ENCODE results near the gene STK32B. TPM values are rescaled to one million over a fixed set of nuclear protein-coding genes. Genes with fewer than 3 reads are reported as not detected.

Gene STK32B
- total RNA-seq, 2 donors from 2014 or later, result 0.09 to 7.3 TPM

GRCh38 chr4:5118091-5118786, 67.0 kb downstream of the STK32B start:
- Histone ChIP-seq H3K27me3 (replicated peaks; ENCODE audit: insufficient read depth) (no peaks in the 10 kb centered on the region), H3K36me3 (no peaks in the 10 kb centered on the region), H3K9me3 (no peaks in the 10 kb centered on the region), H3K4me3 (no peak overlapping the region), H3K27ac (no peak overlapping the region), H3K4me1 (replicated peaks) (no peaks in the 10 kb centered on the region)
- TF ChIP-seq CTCF (IDR thresholded peaks at IDR 0.05) (no peak), POLR2A (IDR thresholded peaks at IDR 0.05) (no peak), POLR2AphosphoS5 (IDR thresholded peaks at IDR 0.05) (no peak)
- 77% methylated on average over 6 of the region's 6 CpGs for WGBS
- DNase-seq (ENCODE audit: low spot score), result no peak
- intact Hi-C loops (cut with DNase I), result no loop called here

DNA sequence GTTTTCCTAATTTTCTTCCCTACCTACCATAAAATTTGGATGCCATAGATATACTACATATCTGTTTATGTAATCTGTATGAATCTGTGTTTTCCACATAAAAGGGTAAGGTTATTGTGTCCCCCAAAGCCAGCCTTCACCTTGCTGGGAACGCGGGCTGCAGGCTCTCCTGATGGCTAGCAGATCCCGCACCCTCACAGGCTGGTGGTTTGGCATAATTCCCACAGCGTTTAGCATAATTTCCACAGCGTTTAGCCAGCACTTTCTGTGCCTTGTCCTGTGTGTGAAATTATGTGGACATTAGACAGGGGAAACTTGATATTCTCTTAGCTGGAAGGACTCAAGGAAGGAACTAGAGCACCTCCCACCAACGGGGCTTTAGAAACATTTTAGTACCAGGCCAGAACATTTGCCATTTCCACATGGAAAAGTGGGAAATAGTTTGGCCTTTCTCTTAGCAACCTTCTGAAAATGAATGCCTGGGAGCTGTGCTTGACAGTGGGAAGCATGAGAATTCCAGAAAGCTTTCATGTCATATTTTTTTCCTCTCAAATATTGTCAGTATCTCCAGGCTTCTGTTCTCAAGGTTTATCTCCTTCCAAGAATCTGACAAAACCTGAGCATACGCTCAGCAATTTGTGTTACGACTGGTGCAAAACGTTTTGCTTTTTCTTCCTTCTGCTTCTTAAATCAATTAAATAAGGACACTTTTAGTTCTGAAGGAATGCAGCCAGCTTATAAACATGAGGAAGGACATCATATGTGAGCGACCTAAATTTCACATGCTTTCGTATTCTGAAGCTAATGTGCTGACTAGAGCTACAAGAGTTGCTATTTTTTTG, 67.9 kb downstream of the STK32B start:
- H3K4me3 ChIP-seq, result no peak overlapping the region
- DNase-seq (ENCODE audit: low spot score), result no peak
- no peaks in the 10 kb centered on the region for H3K4me1 ChIP-seq (replicated peaks)
- whole genome bisulfite sequencing, result 41% methylated on average over 11 of the region's 11 CpGs
- no peak overlapping the region for H3K27ac ChIP-seq
- H3K9me3 ChIP-seq, result no peaks in the 10 kb centered on the region
- H3K27me3 ChIP-seq (replicated peaks; ENCODE audit: insufficient read depth), result no peaks in the 10 kb centered on the region
- TF ChIP-seq POLR2AphosphoS5 (IDR thresholded peaks at IDR 0.05) (no peak), POLR2A (IDR thresholded peaks at IDR 0.05) (no peak), CTCF (IDR thresholded peaks at IDR 0.05) (no peak)
- H3K36me3 ChIP-seq, result no peaks in the 10 kb centered on the region
- intact Hi-C loops (cut with DNase I), result no loop called here

DNA sequence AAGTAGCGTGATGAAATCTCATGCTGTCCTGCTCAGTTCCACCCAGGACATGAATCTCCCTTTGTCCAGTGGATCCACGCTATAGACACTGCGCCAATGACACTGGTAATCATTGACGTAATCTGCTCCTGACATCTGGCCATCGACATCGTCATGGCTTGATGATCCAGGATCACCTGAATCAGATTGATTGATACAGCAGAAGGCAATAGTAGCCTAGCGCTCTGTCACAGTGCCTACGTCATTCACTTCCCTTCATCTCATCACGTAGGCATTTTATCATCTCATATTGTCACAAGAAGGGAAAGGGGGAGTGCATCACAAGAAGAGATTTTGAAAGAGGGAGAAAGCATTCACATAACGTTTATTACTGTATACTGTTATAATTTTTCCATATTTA, 68.8 kb downstream of the STK32B start:
- Histone ChIP-seq H3K4me1 (replicated peaks) (no peaks in the 10 kb centered on the region), H3K27ac (no peak overlapping the region), H3K36me3 (no peaks in the 10 kb centered on the region), H3K9me3 (no peaks in the 10 kb centered on the region), H3K4me3 (no peak overlapping the region), H3K27me3 (replicated peaks; ENCODE audit: insufficient read depth) (no peaks in the 10 kb centered on the region)
- intact Hi-C loops (cut with DNase I), result no loop called here
- 83% methylated on average over 10 of the region's 10 CpGs for WGBS
- no peak for TF ChIP-seq CTCF (IDR thresholded peaks at IDR 0.05)
- no peak for TF ChIP-seq POLR2A (IDR thresholded peaks at IDR 0.05)
- TF ChIP-seq POLR2AphosphoS5 (IDR thresholded peaks at IDR 0.05), result no peak
- no peak for DNase-seq (ENCODE audit: low spot score)

- intact Hi-C loops (cut with DNase I), result no loop called here
- H3K36me3 ChIP-seq, result no peaks in the 10 kb centered on the region
- 94% methylated on average over 1 of the region's 1 CpG for WGBS
- H3K4me1 ChIP-seq (replicated peaks), result no peaks in the 10 kb centered on the region
- DNase-seq (ENCODE audit: low spot score), result no peak
- H3K27me3 ChIP-seq (replicated peaks; ENCODE audit: insufficient read depth), result no peaks in the 10 kb centered on the region
- H3K9me3 ChIP-seq, result no peaks in the 10 kb centered on the region
- no peak overlapping the region for H3K4me3 ChIP-seq
- H3K27ac ChIP-seq, result no peak overlapping the region
- no peak for TF ChIP-seq POLR2A (IDR thresholded peaks at IDR 0.05)
- TF ChIP-seq POLR2AphosphoS5 (IDR thresholded peaks at IDR 0.05), result no peak
- no peak for TF ChIP-seq CTCF (IDR thresholded peaks at IDR 0.05)
Measured at GRCh38 chr4:5120468-5120867, 69.2 kb downstream of the STK32B start.
